ENCODE measurements around the gene WDR54.

The WDR54 gene

DNA sequence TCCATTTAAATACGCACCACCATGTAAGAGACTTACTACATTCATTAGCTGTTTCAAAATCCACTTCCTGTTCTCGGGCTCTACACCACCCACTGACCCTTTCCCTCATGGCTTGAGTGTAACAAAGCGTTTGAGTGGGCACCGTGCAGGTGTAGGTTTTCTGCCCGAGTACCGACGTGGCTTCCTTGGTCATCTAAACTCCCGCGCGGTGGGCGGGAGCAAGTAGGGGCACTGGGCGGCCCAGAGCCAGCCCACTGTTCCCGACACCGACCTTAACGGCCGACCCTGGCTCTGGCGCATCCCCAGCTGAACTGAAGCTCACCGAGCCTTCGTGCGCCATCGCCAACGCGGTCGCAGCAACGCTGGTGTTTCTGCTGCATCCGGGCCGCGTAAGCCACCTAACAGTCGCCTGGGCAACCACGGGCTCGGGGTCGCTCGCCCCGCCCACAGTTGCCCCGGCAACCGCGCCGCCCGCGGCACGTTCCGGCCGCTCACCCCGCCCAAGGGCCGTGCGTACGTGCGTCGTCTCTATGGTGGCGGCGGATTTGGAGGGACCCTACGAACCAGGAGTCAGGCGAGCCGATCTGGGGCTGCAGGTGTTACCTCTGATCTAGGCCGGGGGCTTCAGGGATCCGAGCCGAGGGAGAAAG lies at the start of gene WDR54, which contains the start of gene C2orf81:
Gene WDR54, plus strand, starts transcription at position 510 of the 650 bp plus-strand sequence. CDS start 424 bp downstream, outside the sequence.
Gene C2orf81, minus strand, starts transcription at position 399 of the 650 bp plus-strand sequence. Its CDS starts 59 bp downstream, at position 340.
- H3K27me3 ChIP-seq (ENCODE audit: control insufficient read depth, insufficient read depth, low read length): no peaks in the 10 kb centered on the region
- peak within 1 kb of the TSS; percentile 80 for H3K9ac ChIP-seq (ENCODE audit: low read length)
- no peaks in the 10 kb centered on the region for H3K36me3 ChIP-seq (ENCODE audit: control insufficient read depth, insufficient read depth, low read length)

DNA sequence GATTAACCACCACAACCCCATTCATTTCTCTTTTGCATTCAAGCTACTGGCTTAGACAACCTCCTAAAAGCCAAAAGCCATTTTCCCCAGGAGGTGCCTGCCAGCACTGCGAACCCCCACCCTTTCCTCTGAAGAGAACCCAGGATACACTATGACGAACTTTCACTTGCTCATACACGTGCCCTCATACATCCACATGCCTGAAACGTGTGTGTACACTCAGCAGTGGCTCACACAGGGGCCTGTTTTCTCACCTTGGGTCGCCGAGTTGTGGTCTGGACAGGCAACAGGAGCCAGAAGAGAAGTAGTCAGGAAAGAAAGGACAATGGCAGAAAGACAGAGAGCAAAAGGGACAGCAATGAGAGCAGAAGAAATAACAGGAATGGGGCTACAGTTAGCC lies 48.9 kb upstream of the WDR54 start:
- no peak overlapping the region for H3K9ac ChIP-seq (ENCODE audit: low read length)
- no peaks in the 10 kb centered on the region for H3K9me3 ChIP-seq (ENCODE audit: control insufficient read depth, low read length)
- H3K27me3 ChIP-seq (ENCODE audit: control insufficient read depth, insufficient read depth, low read length): no peaks in the 10 kb centered on the region
- peaks cover 35% of the 10 kb centered on the region for H3K36me3 ChIP-seq (ENCODE audit: control insufficient read depth, insufficient read depth, low read length)
- H3K4me1 ChIP-seq (ENCODE audit: control insufficient read depth, insufficient read depth, low read length): peaks cover 22% of the 10 kb centered on the region
- no peak overlapping the region for H3K4me3 ChIP-seq (ENCODE audit: low read length)

More for the DNA sequence above, at the start of gene WDR54, which contains the start of gene C2orf81:
- Histone ChIP-seq H3K9me3 (ENCODE audit: control insufficient read depth, low read length) (no peaks in the 10 kb centered on the region), H3K4me3 (ENCODE audit: low read length) (peak within 1 kb of the TSS; percentile 49), H3K4me1 (ENCODE audit: control insufficient read depth, insufficient read depth, low read length) (peaks cover 13% of the 10 kb centered on the region)

DNA sequence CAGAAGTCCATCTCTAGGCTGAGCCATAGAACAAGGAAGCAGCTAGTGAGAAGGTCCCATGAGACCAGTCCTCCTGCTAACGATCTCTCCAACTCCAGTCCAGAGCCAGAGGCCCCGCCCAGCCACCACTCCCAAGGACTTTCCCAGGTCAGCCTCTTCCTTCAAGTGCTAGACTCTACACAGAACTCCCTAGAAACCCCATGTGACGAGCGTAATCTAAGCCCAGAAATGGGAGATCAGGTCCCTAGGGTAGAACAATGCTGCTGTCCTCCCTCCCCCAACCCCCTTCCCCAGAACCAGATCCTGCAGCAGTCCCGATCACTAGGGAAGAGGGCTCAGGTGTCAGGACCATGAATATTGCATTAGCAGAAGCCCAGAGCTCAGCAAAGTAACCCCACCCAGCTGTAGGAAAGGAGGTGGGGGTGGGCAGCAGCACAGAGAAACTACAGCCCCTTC lies 48.3 kb upstream of the WDR54 start:
- Histone ChIP-seq H3K9ac (ENCODE audit: low read length) (no peak overlapping the region), H3K36me3 (ENCODE audit: control insufficient read depth, insufficient read depth, low read length) (peaks cover 34% of the 10 kb centered on the region), H3K4me3 (ENCODE audit: low read length) (no peak overlapping the region), H3K4me1 (ENCODE audit: control insufficient read depth, insufficient read depth, low read length) (peaks cover 22% of the 10 kb centered on the region), H3K27me3 (ENCODE audit: control insufficient read depth, insufficient read depth, low read length) (no peaks in the 10 kb centered on the region), H3K9me3 (ENCODE audit: control insufficient read depth, low read length) (no peaks in the 10 kb centered on the region)

DNA sequence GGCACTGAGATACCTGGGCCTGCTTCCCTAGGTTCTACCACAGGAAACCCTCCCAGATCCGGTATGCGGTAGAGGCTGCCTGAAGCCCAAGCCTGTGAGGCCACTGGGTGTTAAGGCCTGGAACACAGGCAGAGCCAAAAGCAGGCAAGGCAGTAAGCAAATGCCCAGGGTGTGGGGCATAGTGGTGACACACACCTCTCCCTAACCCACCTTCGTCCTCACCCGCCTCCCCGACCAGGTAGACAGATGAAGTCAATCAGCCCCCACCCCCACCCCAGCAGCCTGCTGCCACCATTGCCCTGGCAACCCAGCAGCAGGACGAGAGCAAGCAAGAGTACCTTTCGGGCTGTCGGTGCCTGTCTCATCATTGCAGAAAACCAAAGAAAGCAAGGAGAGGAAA lies 47.5 kb upstream of the WDR54 start:
- Histone ChIP-seq H3K36me3 (ENCODE audit: control insufficient read depth, insufficient read depth, low read length) (peaks cover 28% of the 10 kb centered on the region), H3K9ac (ENCODE audit: low read length) (no peak overlapping the region), H3K27me3 (ENCODE audit: control insufficient read depth, insufficient read depth, low read length) (no peaks in the 10 kb centered on the region), H3K4me3 (ENCODE audit: low read length) (no peak overlapping the region), H3K9me3 (ENCODE audit: control insufficient read depth, low read length) (no peaks in the 10 kb centered on the region), H3K4me1 (ENCODE audit: control insufficient read depth, insufficient read depth, low read length) (peaks cover 22% of the 10 kb centered on the region)

- Histone ChIP-seq H3K9ac (ENCODE audit: low read length) (no peak overlapping the region), H3K27me3 (ENCODE audit: control insufficient read depth, insufficient read depth, low read length) (no peaks in the 10 kb centered on the region), H3K4me3 (ENCODE audit: low read length) (no peak overlapping the region), H3K36me3 (ENCODE audit: control insufficient read depth, insufficient read depth, low read length) (peaks cover 24% of the 10 kb centered on the region), H3K4me1 (ENCODE audit: control insufficient read depth, insufficient read depth, low read length) (peaks cover 27% of the 10 kb centered on the region), H3K9me3 (ENCODE audit: control insufficient read depth, low read length) (no peaks in the 10 kb centered on the region)
Measured at GRCh38 chr2:74374509-74375205, 46.9 kb upstream of the WDR54 start.

- no peaks in the 10 kb centered on the region for H3K9me3 ChIP-seq (ENCODE audit: control insufficient read depth, low read length)
- H3K36me3 ChIP-seq (ENCODE audit: control insufficient read depth, insufficient read depth, low read length): peaks cover 15% of the 10 kb centered on the region
- no peaks in the 10 kb centered on the region for H3K27me3 ChIP-seq (ENCODE audit: control insufficient read depth, insufficient read depth, low read length)
- peaks cover 39% of the 10 kb centered on the region for H3K4me1 ChIP-seq (ENCODE audit: control insufficient read depth, insufficient read depth, low read length)
- H3K9ac ChIP-seq (ENCODE audit: low read length): no peak overlapping the region
- no peak overlapping the region for H3K4me3 ChIP-seq (ENCODE audit: low read length)
Measured at GRCh38 chr2:74375838-74376237, 45.7 kb upstream of the WDR54 start.

DNA sequence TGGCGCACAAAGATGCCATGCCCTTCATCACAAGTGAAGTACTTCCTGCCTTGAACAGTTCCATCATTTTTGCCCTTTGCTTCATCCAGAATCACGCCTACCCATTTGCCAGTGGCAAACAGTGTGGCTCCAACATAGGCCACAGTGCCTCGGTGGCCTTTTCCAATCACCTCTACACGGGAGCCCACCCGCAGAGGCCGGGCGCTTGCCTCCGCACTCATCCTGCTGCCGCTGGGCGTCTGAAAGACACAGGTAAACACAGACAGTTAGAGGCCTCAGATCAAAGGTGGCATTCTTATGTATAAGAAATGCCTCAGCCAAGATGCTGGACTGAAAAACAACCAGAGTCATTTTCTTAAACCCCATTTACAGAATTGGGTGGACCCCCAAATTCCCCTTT lies 43.5 kb upstream of the WDR54 start:
- Histone ChIP-seq H3K4me3 (ENCODE audit: low read length) (no peak overlapping the region), H3K27me3 (ENCODE audit: control insufficient read depth, insufficient read depth, low read length) (no peaks in the 10 kb centered on the region), H3K36me3 (ENCODE audit: control insufficient read depth, insufficient read depth, low read length) (peaks cover 15% of the 10 kb centered on the region), H3K9ac (ENCODE audit: low read length) (no peak overlapping the region), H3K9me3 (ENCODE audit: control insufficient read depth, low read length) (no peaks in the 10 kb centered on the region), H3K4me1 (ENCODE audit: control insufficient read depth, insufficient read depth, low read length) (peaks cover 31% of the 10 kb centered on the region)

DNA sequence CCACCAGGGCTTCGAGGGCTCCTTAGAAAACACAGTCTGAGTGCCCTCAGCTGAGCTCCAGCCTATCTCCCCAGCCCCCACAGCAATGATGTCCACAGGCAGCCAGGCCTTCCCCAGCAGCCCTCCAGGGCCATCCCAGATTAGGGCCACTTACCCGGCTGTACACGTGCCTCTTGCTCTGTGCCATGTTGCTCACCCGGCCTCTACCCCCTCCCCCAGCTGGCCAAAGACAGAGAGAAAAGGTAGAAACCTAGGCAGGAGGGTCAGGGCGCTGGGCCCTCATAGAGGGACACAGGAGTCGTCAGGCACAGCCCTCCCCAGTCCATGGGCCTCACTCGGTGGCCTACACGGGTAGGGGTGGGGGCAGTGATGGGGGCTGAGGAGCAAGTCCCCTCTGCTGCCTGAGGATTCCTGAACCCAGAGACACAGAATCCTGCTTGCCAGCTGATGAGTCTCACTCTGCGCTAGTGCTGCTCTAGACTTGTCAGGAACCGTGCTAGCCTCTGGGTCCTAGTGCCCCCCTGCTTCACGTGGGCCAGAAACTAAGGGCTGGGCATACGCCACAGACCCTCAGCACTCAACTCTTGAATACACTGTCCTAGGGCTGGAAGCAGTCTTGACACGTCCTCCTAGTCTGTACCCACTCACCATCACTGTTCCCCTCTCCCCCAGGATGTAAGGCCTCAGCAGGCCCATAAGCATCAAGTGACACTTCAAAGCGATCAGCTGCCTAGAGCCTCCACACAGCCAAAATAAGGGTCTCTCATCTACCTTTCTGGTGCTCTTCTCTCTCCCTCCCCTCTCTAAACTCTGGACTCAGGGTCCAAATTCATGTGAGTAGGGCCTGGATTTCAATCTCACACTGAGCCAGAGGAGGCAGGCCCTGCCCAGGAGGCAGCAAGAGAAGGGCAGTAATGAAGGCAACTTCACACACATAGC lies 41.4 kb upstream of the WDR54 start, which contains the start of gene DCTN1:
Gene DCTN1, minus strand, starts transcription at position 461 of the 939 bp plus-strand sequence. Its CDS starts 274 bp downstream, at position 187.
- peaks cover 15% of the 10 kb centered on the region for H3K36me3 ChIP-seq (ENCODE audit: control insufficient read depth, insufficient read depth, low read length)
- H3K9me3 ChIP-seq (ENCODE audit: control insufficient read depth, low read length): no peaks in the 10 kb centered on the region
- no peaks in the 10 kb centered on the region for H3K27me3 ChIP-seq (ENCODE audit: control insufficient read depth, insufficient read depth, low read length)
- H3K4me3 ChIP-seq (ENCODE audit: low read length): peak within 1 kb of the TSS; percentile 43
- H3K4me1 ChIP-seq (ENCODE audit: control insufficient read depth, insufficient read depth, low read length): peaks cover 34% of the 10 kb centered on the region
- H3K9ac ChIP-seq (ENCODE audit: low read length): peak within 1 kb of the TSS; percentile 62

DNA sequence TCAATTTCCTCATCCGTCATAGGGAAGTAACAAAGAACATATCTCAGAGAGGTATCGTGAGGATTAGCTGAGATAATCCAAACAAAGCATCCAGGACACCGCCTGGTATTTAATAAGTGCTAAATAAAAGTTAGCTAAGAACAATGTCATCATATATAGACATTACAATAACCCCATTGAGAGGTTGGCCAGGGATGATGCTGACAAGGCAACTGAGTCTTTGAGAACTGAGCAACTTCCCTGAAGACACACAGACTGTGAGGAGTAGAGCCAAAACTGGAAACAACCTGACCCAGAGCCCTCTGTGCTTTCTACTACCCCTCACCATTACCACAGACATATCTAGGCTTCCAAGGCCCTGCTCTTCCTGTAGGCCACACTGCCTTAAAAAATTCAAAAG lies 39.8 kb upstream of the WDR54 start:
- peaks cover 8% of the 10 kb centered on the region for H3K36me3 ChIP-seq (ENCODE audit: control insufficient read depth, insufficient read depth, low read length)
- no peak overlapping the region for H3K9ac ChIP-seq (ENCODE audit: low read length)
- H3K9me3 ChIP-seq (ENCODE audit: control insufficient read depth, low read length): no peaks in the 10 kb centered on the region
- no peak overlapping the region for H3K4me3 ChIP-seq (ENCODE audit: low read length)
- peaks cover 36% of the 10 kb centered on the region for H3K4me1 ChIP-seq (ENCODE audit: control insufficient read depth, insufficient read depth, low read length)
- H3K27me3 ChIP-seq (ENCODE audit: control insufficient read depth, insufficient read depth, low read length): no peaks in the 10 kb centered on the region

DNA sequence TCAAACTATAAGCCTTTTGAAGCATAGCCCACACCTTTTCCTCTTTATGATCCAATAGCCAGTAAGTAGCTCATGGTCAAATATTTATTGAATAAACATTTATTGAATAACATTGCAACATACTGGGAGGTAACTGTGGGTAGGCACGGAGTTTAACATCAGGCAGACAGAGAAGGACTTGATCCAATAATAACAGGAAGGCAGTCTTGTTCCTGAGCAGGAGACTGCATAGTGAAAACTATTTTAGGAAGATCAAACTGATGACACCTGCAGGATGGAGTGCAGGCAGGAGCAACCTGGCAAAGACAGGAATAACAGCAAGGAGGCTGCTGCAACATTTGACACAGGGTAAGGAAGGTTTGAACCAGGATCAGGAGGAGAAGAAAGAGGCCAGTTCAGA lies 38.3 kb upstream of the WDR54 start:
- peaks cover 36% of the 10 kb centered on the region for H3K4me1 ChIP-seq (ENCODE audit: control insufficient read depth, insufficient read depth, low read length)
- H3K9ac ChIP-seq (ENCODE audit: low read length): no peak overlapping the region
- no peaks in the 10 kb centered on the region for H3K36me3 ChIP-seq (ENCODE audit: control insufficient read depth, insufficient read depth, low read length)
- no peaks in the 10 kb centered on the region for H3K9me3 ChIP-seq (ENCODE audit: control insufficient read depth, low read length)
- no peaks in the 10 kb centered on the region for H3K27me3 ChIP-seq (ENCODE audit: control insufficient read depth, insufficient read depth, low read length)
- H3K4me3 ChIP-seq (ENCODE audit: low read length): no peak overlapping the region

- Histone ChIP-seq H3K27me3 (ENCODE audit: control insufficient read depth, insufficient read depth, low read length) (no peaks in the 10 kb centered on the region), H3K9me3 (ENCODE audit: control insufficient read depth, low read length) (no peaks in the 10 kb centered on the region), H3K9ac (ENCODE audit: low read length) (peak overlapping the region; percentile 20), H3K36me3 (ENCODE audit: control insufficient read depth, insufficient read depth, low read length) (no peaks in the 10 kb centered on the region), H3K4me1 (ENCODE audit: control insufficient read depth, insufficient read depth, low read length) (peaks cover 36% of the 10 kb centered on the region), H3K4me3 (ENCODE audit: low read length) (no peak overlapping the region)
Measured at GRCh38 chr2:74384051-74384450, 37.5 kb upstream of the WDR54 start.
